HG02623 (cell line): ENCODE results near the gene ARSK.

Experiments
- ATAC-seq: cut with Tn5 transposase; IDR thresholded peaks from one replicate; pipeline ENCODE4 v1.9.1; 2021; ENCODE audit warnings: moderate library complexity; ENCODE audit not compliant: unreplicated experiment

ARSK gene

DNA sequence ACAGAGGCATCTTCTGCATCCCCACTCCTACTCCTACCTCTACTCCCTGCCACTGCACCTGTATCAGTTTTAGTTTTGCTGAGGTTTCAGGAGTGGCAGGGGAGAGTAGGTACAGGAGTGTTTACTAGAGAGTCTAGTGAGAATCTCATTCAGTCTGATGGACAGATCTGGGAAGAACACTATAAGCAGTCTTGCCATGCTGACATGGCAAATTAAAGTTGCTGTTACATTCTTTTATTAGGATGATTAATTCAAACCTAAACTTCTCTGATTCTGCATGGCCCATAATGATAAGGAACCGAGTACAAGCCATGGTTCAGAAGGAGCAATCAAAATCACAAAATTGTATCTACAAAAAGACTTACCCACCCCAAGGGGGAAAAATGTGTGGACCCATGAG is 7.4 kb downstream of the ARSK start:
- no peak for ATAC-seq

DNA sequence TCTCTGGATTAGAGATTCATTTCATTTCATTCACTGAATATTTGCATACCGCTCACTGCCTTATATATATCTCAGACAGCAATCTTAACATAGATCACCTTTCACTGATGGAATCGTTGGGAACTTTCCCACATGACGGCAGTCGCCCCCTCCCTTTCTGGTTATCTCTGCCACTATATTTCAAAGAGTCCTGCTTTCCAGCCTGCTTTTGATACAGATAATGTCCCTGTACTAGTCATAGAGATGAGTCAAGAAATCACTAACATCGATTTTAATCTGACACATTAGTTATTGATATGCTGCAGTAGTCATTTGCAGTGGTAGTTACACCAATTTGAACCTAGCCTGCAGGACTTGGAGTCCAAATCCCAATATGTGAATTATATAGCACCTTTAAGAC is 8.5 kb downstream of the ARSK start:
- no peak for ATAC-seq

DNA sequence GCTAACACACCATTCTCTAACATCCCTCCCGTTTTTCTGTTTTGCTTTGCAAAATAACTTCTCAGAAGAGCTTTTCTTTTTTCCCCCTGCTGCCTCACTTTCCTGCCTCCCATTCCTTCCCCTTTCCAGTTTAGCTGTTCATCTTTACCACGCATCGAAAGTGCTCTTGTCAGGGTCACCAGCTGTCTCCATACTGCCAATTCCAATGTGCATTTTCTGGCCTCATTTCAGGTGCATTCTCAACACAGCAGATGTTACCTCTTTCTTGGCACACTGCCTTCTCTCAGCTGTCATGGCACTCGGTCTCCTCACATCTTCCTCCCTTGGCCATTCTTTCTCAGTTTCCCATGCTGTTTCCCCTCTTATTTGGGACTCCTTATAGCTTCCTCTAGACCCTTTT is 9.5 kb downstream of the ARSK start:
- ATAC-seq, result no peak

DNA sequence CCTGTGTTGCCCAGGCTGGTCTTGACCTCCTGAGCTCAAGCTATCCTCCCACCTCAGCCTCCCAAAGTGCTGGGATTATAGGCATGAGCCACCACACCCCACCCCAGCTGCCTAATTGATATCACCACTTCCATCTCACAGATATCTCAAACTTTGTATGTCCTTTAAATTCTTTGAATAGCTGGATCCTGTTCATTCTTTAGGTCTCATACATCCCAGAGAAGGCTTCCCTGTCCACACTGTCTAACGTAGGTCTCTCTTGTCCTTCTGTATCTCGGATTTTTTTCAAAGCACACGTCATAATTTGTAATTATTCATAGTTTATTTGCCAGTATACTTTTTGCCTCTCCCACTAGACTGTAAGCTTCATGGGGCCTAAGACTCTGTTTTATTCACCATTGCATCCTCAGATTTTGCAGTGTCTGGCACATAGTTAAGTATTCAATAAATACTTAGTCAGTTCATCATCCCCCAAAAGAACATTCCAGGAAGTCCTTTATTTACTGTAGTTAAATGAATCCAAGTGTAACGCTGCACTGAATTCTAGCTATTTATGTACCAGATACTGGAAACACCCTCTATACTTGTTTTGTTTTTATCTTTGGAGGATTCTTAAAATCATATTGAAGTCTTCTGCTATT is 10.5 kb downstream of the ARSK start:
- no peak for ATAC-seq

DNA sequence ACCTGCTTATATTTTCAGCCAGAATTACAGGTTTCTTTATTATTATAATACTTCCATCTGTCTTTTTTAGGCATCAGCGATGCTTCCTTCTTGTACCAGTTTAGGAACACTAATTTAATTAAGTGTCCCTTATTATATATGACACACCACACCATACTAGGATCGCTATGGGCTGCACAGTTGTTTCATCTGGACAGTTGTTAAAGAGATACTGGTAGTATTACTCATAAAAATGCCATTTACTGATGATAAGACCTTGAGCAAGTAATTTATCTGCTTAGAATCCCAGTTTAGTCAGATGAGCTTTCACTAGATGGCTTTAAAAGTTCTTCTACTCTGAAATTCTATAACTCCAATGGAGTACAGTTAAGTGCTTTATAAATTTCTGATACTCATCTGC is 17.1 kb downstream of the ARSK start:
- ATAC-seq, result no peak

DNA sequence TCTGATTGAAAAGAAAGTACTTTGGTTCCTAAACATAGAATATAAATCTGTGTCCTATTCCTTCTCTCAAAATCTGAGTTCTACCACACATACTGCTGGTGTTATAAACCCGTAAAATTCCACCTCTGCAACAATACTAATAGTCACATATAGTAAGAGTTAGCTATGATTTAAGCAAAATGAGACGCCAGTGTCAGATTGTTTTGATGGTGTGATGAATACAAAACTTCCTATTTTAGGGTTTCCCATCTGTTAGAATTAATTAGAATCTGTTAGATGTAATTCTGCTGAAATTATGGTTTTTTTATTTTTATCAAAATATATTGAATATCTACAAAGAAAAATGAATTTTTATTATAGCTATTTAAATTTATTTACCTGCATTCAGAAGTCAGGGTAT is 26.7 kb downstream of the ARSK start:
- no peak for ATAC-seq

DNA sequence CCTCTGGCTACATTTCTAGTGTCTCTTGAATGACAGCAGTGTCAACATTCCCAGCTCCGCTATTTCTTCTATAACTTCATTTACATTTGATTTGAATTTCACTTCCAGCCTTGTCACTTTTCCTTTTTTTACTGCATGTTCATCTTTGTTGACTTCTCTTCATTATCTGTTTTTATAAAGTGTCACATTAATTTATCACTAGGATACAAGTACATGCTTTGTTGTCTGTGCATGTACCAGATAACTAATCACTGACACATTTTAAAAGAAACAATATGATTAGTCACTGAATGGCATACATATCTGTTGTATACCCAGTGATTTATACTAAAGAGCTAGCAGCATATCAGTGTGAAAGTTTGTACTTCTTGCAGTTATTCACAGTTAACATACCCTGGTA is 29.1 kb downstream of the ARSK start:
- no peak for ATAC-seq

DNA sequence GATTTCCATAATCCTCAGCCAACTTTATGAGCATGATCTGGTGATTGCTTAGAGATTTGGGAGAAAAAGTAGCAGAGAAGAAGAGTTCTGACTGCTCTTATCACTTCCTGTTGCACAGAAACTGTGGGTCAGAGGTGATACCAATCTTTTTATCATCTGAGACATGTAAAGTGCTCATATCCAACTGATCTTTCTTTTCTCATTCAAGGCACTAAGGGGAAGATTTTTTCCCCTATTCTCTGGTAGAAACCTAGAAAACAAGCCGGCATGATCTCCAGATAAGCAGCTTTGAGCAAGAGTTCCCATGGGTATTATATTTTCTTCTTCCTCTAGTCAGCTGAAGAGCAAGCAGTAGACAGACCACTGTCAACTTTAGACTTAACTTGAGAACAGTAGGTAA is 36.0 kb downstream of the ARSK start:
- no peak for ATAC-seq

DNA sequence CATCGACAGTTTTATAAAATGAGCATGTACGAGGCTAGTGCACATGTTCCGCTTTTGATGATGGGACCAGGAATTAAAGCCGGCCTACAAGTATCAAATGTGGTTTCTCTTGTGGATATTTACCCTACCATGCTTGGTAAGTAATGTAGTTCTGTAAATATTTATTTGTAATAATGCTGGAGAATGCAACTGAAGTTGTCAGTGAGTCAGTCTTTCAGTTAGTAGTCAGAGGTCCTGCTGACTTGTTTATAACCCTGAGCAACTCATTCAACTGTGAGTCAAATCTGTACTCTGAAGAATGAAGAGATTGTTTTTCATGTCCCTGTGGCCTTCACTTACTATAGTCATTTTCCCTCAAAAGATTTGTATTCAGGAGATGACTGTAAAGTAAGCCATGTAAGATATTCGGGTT is 36.6 kb downstream of the ARSK start:
- ATAC-seq, result peak; percentile 71

DNA sequence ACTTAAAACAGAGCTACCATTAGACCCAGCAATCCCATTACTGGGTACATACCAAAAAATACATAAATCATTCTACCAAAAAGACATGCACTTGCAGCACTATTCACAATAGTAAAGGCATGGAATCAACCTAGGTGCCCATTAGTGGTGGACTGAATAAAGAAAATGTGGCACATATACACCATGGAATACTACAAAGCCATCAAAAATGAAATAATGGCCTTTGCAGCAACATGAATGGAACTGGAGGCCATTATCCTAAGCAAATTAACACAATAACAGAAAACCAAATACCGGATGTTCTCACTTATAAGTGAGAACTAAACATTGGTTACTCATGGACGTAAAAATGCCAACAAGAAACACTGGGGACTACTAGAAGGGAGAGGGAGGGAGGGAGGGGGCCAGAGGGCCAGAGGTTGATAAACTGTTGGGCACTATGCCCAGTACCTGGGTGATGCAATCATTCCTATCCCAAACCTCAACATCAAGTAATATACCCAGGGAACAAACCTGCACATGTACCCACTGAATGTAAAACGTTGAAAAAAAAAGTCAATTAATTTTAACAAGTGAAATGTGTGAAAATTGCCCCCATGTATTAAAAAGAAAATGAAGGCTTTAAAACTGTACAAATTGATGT is 40.5 kb downstream of the ARSK start:
- no peak for ATAC-seq

DNA sequence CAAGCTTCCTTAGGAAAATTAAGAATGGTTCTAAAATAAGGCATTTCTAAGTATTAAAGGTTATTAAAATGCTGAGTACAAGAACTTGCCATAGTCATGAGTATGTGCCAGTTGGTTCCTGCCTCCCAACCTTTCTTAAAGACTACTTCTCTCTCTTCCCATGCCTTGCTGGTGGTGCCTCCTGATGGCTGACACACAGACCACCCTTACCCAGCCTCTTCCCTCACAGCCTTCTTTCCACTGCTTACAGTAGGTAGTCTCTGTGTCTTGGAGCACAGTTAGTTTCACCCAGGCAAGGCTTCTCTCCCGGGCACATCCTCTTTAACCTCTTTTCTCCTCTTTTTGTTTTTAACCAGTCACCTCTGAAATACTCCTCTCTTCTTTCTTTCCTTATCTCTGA is 44.4 kb downstream of the ARSK start:
- ATAC-seq, result no peak

DNA sequence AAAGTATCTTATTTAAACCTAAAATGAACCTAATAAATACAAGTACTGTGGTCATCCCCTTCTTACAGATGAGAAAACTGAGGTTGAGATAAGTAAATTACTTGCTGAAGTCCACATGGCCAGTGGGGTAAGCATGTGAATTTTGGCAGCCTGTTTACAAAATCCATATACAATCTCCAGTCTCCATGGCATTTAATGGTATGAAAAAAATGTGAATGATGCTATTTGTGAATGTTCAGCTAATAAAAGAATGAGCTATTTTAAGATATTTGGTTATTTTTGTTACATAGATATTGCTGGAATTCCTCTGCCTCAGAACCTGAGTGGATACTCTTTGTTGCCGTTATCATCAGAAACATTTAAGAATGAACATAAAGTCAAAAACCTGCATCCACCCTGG is 45.7 kb downstream of the ARSK start:
- ATAC-seq, result no peak

DNA sequence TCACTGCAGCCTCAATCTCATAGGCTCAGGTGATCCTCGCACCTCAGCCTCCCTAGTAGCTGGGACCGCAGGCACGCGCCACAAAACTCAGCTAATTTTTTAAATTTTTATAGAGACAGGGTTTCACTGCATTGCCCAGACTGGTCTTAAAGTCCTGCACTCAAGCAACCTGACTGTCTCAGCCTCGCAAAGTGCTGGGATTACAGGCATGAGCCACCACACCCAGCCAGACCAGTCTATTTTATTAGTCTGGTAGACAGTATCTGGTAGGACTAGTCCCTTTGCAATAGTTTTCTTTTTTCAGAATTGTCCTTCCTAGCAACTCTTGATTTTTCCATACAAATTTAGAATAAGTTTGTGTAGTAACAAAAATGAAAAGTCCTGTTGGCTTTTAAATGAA is 50.9 kb downstream of the ARSK start:
- ATAC-seq, result no peak

DNA sequence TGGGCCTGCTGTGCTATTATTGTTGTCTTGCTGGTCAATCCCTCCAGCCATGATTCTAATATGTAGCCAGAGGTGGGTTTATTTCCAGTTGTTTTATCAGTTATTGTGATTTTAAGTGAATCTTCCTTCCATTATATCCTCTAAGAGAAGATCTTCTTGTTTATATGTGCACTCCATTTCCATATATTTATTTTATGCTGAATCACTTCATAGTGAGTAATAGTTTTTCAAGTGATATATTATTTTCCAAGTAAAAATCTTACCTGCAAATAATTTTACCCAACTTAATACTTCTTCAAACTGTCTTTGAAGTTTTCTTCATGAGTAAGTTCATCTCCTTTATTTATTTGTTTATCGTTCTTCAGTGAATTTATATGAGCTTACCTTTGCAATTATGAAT is 51.5 kb downstream of the ARSK start:
- ATAC-seq, result no peak

DNA sequence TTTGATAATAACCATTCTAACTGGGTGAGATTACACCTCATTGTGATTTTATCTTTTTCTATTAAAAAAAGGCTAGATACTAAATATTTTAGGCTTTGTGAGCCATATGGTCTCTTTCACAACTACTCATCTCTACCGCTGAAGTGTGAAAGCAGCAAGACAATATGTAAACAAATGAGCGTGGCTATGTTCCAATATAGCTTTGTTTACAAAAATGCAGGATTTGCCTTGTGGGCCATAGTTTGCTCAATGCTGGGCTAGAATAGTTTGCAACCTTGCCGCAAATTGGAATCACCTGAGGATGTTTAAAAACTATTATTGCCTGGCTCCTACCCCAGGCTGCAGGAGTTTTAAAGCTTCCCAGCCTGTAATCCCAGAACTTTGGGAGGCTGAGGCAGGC is 54.8 kb downstream of the ARSK start:
- ATAC-seq, result no peak

DNA sequence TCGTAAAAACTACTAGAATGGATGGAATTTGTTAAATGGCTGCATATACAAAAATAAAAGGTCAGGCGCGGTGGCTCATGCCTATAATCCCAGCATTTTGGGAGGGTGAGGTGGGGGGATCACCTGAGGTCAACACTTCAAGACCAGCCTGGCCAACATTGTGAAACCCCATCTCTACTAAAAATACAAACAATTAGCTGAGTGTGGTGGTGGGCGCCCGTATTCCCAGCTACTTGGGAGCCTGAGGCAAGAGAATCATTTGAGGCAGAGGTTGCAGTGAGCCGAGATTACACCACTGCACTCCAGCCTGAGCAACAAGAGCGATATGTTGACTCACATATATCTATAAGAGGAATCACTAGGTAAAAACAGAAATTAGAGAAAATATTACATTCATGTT is 55.6 kb downstream of the ARSK start:
- ATAC-seq, result no peak

DNA sequence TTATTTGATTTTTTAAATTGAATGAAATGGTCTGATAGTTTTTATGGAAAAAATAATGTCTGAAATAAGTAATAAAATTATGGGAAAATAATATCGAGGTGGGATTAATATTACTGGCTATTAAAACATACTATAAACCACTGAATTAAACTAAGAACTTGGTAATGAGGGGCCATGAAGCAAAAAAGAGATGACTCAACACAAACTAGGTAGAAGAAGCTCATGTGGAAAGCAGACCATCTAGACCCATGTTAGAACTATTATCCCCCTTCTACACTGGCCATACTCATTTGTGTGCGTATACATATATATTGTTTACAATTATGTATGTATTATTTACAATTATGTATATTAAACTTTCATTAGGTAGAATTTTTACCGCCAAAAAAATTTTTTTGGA is 56.5 kb downstream of the ARSK start:
- no peak for ATAC-seq

DNA sequence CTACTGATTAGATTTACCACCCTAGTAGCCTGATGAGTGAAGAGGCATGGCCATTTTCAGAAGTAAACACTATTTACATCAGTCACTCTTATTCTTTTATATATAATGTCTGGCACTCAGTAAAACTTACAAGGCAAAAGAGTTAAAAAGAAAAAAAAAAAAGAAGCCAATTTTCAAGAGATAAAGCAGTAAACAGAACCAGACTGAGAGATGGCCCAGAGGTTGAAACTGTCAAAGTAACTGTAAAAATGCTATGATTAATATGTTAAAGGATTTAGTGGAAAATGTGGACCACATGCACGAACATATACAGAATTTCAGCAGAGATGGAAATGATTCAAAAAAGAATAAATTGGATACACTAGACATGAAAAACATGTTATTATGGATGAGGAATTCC is 58.6 kb downstream of the ARSK start:
- ATAC-seq, result no peak

DNA sequence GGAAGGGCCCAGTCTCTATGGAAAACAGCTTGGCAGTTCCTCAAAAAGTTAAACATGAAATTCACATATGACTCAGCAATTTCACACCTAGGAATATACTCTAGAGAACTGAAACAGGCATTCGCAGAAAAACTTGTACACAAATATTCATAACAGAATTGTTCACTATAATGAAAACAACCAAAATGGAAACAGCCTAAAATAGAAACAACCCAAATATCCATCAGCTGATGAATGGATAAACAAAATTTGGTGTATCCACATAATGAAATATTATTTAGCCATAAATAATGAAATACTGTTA is 60.2 kb downstream of the ARSK start:
- ATAC-seq, result peak; percentile 41

DNA sequence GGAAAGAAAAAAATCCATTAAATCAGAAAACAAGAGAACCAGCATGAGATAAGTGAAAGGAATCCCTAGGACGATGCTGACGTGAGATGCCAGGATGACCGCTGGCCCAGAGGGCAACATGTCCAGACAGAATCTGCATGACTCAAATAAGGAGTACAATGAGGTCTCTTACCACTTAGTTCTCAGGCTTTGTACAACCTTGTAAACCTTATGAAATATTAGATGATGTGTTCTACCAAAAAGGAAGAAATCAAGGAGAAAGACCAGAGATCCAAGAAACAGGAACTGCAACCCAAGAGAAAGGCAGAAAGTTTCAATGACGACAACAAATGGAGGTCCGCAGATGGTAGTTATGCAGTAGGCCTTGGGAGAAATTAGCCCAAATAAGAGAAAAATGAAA is 62.2 kb downstream of the ARSK start:
- ATAC-seq, result no peak

DNA sequence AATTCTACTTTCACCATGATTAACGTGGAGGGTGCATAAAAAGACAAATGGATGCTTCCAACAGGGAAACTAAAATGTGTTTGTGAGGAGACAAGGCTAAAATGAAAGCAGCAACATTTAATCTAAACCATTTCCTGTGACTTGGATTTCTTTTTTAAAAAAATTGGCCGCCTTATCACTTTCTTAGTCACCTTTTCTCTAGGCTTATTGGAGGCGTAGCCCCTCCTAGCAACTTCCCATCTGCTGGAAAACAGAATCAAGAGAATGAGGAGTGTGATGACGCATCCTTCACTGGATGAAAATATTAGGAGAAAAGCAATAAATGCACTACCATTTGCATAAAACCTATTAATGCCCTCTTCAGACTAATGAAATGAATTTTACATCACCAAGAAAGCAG is 64.2 kb downstream of the ARSK start:
- no peak for ATAC-seq

DNA sequence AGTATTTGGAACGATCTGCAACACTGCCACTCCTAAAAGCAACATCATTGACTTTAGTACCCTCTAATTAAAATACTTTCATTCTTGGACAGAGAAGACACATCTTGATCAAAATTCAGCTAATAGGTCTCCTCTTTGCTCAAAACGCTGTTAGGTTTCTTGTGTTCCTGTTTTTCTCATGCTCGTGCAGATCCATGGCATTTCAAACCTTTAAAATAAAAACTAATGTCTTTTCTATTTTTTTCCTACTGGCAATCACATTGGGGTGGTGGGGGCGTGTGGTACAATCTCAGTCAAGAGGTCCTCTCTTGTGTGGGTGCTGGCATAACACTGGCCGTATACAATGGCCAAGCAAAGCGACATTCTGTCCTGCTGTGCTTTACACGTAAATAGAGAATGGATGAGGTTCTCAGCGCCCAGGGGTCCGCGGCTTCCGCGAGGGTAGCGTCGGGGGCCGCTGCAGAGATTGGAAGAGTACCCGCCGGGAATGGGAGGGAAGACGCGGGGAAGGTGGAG is 64.7 kb downstream of the ARSK start:
- ATAC-seq, result no peak
